Esophagus mucosa (tissue), 1 donor: ENCODE results near the gene TFCP2L1. TPM values are rescaled to one million over a fixed set of nuclear protein-coding genes. Genes with fewer than 3 reads are reported as not detected.
"Not testable (repeated sequence)": the region's sequence is repeated elsewhere in the genome, so short reads cannot be mapped to it uniquely, and the experiment has no call there.

Experiments
- ATAC-seq: fragments of 200-7000 bp; cut with Tn5 transposase; one replicate; pipeline ENCODE4 v1.9.1; 2020
- total RNA-seq: library from RNA; stranded (reverse); gene quantifications from one replicate; pipeline ENCODE4 v1.2.4, GENCODE V29; 2023
- donor health status: DM: yes; HTN: yes; CAD: no.

The TFCP2L1 gene
- total RNA-seq, 1 donor from 2014 or later: 36.5 TPM

DNA sequence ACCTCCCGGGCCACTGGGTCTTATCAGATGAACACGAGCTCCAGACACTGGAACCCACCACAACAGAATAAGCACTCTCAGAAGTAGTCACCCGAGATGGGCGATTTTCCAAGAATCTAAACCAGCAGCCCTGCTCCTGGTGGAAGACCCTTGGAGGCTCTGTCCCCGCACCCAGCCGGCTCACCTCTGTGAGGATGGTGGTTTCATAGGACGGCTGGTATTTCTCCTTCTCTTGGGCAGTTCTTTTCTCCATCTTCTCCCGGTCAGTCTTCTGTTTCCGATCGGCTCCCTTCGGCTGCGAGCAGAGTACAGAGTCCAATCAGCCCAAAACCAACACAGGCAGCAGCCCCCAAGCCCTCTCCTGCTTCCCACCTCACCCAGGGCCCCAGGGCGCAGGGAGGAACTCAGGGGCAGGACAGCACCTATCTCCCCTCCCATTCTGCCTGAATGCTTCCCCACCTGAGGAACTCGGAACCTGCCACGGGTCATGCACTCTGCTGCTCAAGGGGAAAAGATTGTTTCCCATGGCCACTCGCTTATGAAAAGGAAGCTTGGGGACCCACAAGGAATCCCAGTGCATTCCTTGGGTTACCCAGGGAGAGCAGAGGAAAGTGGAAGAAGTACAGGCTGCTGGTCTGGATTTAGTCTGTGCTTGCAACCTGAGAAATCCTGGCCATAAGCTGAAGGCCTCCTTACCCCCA, 42.7 kb downstream of the TFCP2L1 start:
- ATAC-seq: no peak

DNA sequence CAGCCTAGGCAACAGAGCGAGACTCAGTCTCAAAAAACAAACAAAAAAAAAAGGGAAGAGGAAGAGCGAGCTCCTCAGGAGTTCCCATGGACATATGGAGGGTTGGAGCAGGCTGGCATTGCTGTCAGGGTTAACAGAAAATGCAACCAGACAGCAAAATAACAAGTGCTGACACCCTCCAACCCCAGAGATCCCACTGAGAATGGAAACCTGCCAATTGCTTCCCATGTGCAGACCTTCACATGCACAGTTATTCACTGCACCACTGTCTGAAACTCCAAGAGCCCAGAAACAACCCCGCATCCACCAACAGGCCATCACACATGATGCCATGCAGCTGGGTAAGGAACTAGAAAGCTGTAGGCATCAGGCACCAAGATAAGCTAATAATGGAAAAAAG, 43.5 kb downstream of the TFCP2L1 start:
- no peak for ATAC-seq

DNA sequence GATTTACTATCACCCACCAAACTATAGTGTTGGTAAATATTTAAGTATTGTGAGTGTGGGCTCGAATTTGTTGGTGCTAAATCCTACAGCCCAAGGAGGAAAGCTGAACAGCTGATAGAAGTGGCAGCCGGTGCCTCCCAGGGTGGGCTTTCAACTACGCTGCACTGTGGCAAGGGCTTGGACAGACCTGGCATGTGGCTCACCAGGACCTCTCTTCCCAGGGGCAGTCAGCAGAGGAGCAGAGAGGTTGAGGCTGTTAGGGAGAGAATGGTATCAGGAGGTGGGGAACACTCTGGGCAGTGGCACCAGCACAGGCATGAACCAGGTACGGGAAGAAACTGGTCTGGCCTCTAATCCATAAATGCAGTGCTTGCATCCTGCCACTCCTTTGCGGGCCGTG, 44.6 kb downstream of the TFCP2L1 start:
- ATAC-seq: no peak

DNA sequence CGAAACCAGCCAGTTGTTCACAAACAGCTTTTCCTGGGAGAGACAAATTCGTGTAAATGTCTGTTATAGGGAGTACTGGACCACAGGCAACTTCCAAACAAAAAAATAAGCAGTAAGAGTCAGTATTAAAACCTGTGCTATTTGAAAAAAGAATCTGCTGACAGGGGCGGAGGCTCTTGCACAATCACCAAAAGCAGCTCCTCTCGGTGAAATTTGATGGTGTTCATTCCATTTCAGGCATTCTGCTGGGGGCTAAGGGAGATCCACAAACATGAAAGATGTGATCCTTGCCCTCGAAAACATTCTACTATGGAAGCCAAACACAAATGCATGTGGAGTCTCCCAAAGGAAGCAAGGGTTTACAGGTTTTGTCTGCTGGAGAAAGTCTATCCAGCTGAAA, 45.0 kb downstream of the TFCP2L1 start:
- ATAC-seq: no peak

DNA sequence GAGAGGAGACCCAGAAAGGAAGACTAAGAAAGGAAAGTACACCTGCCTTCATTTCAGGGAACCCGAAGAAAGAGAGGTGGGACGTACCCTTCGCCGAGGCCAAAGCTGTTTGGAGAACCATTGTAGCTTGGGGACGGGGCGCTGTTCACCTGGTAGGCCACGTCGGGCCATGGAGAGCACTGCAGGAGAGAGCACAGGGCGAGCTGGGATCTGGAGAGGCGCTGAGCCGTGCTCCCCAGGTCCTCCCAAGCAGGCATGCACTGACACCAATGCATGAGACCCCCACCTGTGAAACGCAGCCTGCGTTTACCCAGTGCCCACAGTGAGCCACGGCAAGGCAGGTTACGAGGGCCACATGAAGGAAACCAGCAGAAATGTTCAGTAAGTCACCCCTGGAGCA, 45.5 kb downstream of the TFCP2L1 start:
- no peak for ATAC-seq

DNA sequence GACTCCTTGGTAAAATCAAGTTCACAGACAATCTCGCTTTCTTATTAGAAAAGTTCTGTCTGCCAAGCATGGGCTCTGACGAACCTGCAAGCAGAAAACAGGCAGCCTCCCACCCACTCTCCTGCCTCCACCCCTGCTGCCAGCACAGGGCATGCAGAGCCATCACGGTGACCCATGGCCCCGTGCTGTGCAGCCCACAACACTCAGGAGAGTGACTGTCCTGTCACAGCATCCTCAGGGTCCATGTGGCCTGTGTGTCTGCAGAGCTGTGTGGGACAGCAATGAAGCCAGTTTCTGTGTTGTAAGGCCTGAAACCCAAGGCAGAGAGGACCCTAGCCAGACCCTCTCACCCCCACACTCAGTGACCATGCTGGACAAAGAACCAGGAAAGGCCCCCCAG, 46.2 kb downstream of the TFCP2L1 start:
- ATAC-seq: no peak

DNA sequence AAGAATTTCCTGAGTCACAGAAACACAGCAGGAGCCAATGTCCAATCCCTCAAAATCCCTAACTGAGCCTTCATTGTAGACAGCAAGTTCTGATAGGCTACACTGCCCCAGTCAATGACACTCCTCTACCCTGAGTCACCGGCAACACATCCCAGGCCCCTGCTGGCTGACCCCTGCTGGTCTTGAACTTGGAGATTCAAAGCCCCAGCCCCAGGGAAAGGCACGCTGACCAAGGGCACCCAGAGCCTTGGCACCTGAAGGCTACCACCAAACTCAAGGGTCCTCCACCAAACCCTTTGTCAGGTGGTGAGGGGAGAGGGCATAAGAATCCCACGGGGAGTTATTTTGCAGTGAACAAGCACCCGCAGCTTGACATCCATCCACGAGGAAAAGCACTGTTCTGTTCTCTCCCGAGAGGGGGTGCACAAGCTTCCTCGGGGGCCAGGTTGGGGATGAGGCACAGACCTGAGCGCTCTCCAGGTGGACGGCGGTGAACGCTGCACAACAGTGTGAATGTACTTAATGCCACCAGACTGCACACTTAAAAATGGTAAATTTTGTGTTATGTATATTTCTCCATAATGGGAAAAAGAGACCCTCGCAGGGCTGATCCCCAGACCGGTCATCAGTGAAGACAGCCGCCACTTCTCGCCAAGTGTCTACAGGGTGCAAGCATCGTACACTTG, 46.9 kb downstream of the TFCP2L1 start:
- peak; percentile 61 for ATAC-seq

DNA sequence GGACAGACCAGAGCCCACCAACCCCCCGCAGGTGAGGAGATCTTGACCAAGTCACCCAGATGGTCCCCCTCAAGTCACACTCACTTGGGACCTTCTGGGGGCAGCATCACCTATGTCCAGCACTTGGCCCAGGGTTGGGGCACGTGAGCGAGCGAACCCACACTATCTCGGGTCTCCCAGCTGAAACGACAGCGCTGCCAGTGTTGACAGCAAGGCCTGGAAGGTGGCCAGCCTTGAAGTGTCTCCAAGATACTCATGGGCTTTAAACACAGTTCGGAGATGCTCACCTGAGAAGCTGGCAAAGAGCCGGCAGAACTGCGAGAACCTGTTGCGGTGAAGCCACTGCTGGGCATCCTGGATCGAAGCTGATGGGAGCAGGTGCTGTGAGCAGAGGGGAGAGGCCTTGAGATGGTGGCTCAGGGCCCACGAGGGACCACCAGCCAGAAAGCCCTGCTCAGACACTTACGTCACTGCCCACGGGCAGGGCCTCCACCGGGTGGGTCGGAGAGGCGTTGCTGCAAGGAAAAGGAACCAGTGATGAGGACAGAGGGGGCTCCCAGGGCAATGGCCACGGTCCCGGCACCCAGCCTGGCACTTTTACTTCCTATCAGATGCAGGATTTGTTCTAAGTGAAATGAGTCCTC, 47.5 kb downstream of the TFCP2L1 start:
- no peak for ATAC-seq

DNA sequence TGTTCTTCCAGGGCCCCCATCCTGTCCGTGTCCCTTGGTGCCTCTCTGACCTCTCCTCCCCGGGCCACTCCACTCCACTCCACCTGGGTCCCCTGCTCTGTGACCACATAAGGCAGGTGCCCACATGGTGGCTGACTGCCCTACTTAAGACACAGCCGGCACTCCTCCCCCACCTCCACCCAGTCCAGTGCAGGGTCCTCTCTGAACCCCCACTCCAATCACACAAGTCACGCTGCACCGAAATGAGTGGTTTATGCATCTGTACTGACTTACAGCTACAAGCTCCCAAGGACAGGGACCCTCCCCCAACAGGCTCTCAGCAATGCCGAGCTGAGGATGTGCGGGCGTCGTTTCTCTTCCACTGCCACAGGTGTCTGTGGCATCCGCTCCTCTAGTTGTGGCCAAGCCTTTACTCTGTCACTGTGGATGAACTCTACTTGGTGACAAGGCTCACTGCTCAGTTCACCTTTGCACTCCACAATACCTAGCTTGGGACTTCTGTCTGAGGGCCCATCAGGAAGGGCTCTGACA, 48.3 kb downstream of the TFCP2L1 start:
- ATAC-seq: no peak

DNA sequence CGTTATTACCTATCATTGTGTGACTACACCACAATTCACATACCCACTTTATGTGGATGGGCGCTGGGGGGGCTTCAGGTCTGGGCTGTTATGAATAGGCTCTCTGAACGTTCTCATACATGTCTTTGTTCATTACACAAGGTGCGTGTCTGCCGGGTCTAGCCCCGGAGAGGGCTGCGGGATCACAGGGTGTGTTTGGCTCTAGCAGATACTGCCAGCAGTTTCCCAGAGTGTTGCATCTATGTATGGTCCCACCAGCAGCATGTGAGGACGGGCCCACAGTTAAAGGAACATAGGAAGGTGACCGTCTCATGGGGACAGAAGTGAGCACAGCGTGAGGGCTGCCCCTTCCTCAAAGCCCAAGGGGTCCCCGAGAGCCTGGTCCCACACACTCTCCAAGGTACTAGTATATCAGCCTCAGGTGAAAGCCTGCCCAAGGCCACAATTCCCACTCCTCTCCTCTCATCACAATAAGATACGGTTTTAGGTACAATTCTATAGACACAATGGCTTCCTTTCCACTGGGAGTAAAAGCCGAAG, 48.8 kb downstream of the TFCP2L1 start:
- no peak for ATAC-seq

DNA sequence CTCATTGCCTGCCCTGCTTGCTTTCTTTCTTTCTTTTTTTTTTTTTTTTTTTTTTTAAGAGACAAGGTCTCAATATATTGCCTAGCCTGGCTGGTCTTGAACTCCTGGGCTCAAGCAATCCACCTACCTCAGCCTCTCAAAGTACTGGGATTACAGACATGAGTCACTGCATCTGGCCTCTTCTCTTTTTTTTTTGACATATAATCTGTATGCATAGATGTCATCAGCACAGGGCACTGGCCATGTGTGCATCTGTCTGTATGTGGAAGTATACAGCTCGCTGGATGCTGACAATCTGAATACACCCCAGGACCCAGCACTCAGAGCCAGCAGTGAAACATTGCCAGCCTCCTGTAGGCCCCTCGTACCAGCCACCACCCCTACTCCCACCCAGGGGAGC, 49.5 kb downstream of the TFCP2L1 start:
- no peak for ATAC-seq

DNA sequence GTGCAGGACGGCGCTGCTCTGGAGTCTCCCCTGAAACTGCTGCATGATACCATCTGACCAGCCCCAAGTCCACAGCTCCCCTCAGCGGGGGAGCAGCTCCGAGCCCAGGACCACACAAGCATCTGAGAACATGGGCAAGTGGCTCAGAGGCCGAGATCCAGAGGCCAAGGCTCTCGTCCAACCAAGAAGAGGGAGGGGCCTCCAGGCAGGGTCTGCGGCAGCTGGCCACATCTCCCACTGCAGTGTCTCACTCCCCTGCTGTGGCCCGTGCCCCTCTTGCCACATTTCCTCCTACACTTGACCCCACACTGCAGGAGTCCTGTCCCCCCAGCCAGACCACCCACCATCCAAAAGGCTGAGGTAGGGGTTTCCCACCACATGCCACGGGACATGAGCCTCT, 50.2 kb downstream of the TFCP2L1 start:
- no peak for ATAC-seq

DNA sequence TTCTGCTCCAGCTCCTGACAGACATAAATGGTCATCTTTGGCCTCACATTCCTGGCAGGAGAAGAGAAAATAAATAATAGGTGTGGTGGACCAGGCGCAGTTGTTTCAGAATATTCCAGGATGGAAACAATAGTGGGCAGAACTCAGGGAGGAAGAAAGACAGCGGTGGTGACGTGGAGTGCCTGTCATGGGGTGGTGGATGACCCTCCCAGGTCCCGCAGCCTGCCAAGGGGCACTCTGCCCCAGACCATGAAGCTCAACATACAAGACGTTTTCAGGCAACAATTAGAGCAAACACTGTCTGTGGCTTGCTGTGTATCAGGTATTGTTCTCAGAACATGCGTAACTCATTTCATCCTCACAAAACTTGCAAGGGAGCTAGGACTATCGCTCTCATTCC, 50.9 kb downstream of the TFCP2L1 start:
- no peak for ATAC-seq

DNA sequence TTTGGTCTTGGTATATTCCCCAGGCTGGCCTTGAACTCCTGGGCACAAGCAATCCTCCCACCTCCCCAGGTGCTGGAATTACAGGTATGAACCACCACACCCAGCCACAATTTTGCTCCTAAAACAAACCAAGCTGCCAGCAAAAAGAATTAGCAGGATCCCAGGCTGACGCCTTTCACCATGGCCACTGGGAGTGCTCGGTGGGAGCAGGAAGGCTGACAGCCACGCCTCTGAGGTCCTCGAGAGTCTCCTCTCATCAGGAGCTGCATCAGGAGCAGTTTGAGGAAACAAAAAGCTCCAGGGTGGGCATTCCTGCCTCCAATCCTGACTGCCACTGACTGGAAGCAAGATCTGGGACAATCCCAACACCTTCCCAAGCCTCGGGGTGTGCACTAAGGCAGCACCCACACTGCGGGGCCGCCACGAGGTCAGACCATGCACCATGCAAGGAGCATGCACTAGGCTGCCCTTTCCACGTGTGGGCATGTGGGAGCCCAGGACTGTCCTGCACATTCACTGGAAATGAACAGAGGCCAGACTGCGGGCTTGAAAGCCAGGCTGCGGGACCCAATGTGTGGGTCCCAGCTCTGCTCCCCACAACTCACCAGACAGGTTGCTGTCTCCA, 51.4 kb downstream of the TFCP2L1 start:
- ATAC-seq: no peak

DNA sequence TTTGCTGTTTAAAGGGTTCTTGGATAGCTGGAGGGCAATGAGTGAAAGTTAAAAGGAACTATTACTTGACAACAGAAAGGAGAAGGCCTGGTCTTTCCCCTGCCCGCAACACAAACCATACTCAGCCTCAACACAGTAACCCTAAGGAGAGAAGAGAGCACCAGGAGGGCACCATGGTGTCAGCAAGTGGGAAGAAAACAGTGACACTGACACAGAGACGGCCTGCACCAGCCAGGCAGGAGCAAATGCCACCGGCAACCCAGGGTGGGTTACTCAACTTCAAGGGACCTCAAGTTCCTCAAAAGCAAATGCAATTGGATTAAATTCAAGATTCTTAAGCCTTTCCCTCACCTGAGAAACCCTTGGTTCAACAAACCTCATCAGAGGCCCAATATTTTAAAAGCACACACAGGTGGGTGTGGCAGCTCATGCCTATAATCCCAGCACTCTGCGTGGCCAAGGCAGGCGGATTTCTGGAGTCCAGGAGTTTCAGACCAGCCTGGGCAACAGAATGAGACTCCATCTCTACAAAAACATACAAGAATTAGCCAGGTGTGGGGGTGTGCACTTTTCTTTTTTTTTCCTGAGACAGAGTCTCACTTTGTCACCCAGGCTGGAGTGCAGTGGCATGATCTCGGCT, 52.3 kb downstream of the TFCP2L1 start:
- ATAC-seq: no peak

DNA sequence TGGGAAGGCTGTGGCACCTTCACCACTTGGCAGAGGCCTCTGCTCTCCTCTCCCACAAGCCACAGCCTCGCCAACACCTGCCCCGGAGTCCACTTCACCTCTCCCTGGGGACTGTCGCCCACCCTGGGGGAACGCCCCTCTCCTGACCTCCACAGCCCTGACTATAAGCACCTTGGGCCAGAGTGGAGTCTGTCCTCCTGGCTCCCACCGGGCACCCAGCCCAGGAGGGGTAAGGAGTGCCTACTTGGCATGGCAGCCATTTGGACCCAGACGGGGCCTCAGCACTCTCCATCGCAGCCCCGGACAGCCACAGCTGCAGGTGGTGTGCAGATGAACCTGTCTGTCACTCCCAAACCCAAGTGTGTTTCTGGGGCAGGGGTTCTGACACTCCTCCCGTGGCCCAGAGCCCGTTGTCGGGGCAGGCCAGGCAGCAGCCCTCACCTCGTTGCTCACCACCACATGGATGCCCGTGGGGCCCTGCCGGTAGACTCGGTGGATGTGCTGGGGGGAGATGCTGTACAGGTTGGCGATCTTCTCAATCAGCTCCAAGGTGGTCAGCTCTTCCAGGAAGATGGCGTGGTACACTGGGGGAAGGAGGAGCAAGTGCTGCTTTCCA, 53.5 kb downstream of the TFCP2L1 start:
- no peak for ATAC-seq

DNA sequence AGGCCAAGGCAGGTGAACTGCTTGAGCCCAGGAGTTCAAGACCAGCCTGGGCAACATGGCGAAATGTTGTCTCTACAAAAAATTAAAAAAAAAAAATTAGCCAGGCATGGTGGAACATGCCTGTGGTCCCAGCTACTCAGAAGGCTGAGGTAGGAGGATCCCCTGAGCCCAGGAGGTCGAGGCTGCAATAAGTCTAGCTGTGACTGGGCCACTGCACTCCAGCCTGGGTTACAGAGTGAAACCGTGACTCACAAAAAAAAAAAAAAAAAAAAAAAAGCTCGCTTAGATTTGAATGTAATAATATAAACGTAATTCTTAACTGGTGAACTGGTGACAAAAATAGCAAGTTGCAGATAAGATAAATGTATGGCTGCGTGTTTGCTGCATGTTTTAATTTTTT, 56.5 kb downstream of the TFCP2L1 start:
- no peak for ATAC-seq

DNA sequence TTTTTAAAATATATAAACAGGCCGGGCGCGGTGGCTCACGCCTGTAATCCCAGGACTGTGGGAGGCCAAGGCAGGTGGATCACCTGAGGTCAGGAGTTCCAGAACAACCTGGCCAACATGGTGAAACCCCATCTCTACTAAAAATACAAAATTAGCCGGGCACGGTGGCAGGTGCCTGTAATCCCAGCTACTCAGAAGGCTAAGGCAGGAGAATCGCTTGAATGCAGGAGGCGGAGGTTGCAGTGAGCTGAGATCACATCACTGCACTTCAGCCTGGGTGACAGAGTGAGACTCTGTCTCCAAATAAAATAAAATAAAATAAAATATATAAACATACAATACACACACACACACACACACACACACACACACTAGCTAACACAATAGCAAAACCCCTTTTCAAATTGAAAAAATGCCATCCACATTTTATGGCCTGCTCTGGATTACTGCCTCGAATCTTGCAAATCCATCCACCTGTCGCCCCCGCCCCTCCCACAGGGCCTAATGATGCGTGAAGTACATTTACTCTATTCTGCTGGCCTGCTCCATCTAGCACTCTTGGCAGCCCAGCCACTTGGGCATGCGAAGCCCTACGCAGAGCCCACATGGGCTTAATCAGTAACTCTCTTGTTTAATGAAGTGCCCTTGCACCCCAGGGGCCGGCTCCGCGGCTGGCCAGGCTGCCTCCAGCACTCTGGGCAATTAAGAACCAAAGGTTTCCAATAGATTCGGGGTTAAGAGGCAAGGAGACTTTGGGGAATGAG, 57.4 kb downstream of the TFCP2L1 start:
- ATAC-seq: not testable (repeated sequence)

DNA sequence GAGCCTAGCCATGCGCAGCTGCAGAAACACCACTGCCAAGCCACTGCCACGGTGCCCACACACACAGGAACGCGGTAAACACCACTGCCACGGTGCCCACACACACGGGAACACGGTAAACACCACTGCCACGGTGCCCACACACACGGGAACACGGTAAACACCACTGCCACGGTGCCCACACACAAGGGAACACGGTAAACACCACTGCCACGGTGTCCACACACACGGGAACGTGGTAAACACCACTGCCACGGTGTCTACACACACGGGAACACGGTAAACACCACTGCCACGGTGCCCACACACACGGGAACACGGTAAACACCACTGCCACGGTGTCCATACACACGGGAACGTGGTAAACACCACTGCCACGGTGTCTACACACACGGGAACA, 59.3 kb downstream of the TFCP2L1 start:
- not testable (repeated sequence) for ATAC-seq

DNA sequence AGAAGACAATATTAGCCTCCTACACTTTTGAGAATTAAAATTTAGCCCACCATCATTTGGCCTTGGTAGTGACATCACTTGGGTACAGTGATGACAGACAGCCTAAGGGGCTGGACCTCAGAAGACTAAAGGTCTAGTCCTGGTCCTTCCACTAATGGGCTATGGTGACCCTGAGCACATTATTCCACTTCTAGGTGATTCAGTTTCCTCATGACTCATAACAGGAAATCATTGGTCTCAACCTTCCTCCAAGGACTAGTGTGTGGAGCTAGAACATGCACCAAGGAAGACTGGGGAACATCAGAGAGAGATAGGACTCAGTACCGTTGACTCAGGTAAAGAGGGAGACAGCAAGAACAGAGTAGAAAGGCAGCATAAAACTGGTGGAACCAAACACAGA, 64.0 kb downstream of the TFCP2L1 start:
- ATAC-seq: peak; percentile 81

DNA sequence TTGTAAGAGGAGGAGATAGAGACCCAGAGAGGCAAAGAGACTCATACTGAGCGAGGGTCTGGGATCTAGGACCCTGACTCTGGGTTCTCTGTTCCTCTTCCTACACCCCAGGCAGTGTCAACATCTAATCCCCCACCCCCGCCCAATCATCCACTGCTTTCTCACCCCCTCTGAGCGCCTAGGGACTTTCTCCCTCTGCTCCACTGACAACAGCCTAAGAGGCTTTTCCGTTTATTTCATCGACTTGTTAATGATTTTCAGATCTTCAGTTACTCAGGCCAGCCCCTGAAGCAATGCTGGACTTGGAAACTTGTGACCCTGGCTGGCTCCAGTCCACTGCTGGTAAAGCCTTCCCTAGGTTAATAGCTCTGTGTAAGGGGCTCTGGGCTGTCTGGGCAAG, 65.1 kb downstream of the TFCP2L1 start:
- ATAC-seq: no peak
